ENCODE results near the gene ZNF407.

ZNF407 gene

DNA sequence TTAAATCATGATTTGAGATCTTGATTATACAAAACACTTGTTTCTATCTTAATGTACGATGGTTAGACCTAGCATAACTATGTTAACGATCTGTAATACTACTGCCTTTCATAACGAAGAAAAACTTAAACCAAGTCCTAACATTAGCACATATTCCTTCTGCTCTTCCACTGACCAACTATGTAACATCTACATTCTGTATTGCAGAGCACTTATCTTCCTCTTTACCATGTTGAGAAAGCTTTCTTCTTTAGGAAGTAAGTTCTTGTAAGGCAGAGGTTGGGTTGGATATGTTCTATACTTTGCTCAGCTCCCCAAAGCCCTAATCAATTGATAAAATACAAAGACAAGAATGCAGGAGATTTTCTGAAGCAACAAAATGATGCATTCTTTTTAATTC is 7.9 kb upstream of the ZNF407 start:
- no peak for TF ChIP-seq TEAD4 (IDR thresholded peaks at IDR 0.05)

DNA sequence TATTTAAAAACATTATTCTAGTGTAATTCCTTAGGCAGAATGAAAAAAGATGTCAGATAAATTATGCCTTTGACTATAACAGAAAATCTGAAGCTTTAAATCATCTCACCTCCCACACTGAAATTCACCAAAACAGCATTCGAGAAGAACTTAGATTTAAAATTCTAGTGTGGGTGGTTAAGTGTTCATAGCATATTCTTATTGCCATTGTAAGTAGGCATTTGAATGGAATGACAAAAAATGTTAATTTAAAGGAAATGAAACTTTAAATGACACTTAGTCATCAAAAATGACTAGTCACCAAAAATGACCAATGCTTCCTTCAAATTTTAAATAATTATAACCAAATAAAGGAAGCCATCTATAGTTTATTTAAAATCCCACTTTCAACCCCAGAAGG is 7.0 kb upstream of the ZNF407 start:
- TF ChIP-seq EP300 (IDR thresholded peaks at IDR 0.05; ENCODE audit: borderline replicate concordance) = no peak
- TF ChIP-seq, protein P1, sequence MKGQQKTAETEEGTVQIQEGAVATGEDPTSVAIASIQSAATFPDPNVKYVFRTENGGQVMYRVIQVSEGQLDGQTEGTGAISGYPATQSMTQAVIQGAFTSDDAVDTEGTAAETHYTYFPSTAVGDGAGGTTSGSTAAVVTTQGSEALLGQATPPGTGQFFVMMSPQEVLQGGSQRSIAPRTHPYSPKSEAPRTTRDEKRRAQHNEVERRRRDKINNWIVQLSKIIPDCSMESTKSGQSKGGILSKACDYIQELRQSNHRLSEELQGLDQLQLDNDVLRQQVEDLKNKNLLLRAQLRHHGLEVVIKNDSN (IDR thresholded peaks at IDR 0.05) = no peak
- no peak for TF ChIP-seq FOXM1 (IDR thresholded peaks at IDR 0.05; ENCODE audit: borderline replicate concordance, low read depth)
- TF ChIP-seq, protein P2, sequence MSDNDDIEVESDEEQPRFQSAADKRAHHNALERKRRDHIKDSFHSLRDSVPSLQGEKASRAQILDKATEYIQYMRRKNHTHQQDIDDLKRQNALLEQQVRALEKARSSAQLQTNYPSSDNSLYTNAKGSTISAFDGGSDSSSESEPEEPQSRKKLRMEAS (IDR thresholded peaks at IDR 0.05) = no peak
- no peak for TF ChIP-seq NFIC (IDR thresholded peaks at IDR 0.05)
- TF ChIP-seq EGR1 (IDR thresholded peaks at IDR 0.05) = no peak
- TF ChIP-seq RAD21 (IDR thresholded peaks at IDR 0.05; ENCODE audit: low read depth) = no peak
- no peak for TF ChIP-seq TAF1 (IDR thresholded peaks at IDR 0.05; ENCODE audit: low read depth)
- no peak for TF ChIP-seq CREB1 (IDR thresholded peaks at IDR 0.05; ENCODE audit: low read depth)
- no peak for TF ChIP-seq ZBTB7A (IDR thresholded peaks at IDR 0.05; ENCODE audit: low read depth)
- TF ChIP-seq CEBPB (IDR thresholded peaks at IDR 0.05) = no peak
- no peak for TF ChIP-seq TCF12 (IDR thresholded peaks at IDR 0.05; ENCODE audit: low read depth)
- no peak for TF ChIP-seq TEAD4 (IDR thresholded peaks at IDR 0.05)
- TF ChIP-seq YY1 (IDR thresholded peaks at IDR 0.05; ENCODE audit: low read depth) = no peak
- TF ChIP-seq, protein P3, sequence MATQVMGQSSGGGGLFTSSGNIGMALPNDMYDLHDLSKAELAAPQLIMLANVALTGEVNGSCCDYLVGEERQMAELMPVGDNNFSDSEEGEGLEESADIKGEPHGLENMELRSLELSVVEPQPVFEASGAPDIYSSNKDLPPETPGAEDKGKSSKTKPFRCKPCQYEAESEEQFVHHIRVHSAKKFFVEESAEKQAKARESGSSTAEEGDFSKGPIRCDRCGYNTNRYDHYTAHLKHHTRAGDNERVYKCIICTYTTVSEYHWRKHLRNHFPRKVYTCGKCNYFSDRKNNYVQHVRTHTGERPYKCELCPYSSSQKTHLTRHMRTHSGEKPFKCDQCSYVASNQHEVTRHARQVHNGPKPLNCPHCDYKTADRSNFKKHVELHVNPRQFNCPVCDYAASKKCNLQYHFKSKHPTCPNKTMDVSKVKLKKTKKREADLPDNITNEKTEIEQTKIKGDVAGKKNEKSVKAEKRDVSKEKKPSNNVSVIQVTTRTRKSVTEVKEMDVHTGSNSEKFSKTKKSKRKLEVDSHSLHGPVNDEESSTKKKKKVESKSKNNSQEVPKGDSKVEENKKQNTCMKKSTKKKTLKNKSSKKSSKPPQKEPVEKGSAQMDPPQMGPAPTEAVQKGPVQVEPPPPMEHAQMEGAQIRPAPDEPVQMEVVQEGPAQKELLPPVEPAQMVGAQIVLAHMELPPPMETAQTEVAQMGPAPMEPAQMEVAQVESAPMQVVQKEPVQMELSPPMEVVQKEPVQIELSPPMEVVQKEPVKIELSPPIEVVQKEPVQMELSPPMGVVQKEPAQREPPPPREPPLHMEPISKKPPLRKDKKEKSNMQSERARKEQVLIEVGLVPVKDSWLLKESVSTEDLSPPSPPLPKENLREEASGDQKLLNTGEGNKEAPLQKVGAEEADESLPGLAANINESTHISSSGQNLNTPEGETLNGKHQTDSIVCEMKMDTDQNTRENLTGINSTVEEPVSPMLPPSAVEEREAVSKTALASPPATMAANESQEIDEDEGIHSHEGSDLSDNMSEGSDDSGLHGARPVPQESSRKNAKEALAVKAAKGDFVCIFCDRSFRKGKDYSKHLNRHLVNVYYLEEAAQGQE (IDR thresholded peaks at IDR 0.05; ENCODE audit: low read depth) = no peak

DNA sequence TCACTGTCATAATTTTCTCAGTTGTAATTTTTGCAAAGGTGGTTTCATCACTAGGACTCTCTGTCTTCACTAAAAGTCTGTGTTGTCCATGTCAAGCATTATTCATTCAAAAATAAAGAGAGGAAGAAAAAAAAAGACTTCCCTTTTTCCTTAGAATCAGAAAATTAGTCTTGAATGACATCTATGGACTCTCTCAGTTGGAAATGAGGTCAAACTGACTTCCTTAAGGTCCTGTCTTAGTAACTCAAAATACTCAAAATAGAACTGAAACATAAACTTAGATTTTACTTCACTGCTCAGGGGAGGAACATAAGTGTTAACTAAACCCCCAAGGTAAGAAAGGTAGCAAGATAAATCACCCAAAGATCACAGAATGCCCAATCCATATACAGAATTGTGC is 2.2 kb upstream of the ZNF407 start:
- TF ChIP-seq TEAD4 (IDR thresholded peaks at IDR 0.05) (no peak), FOXM1 (IDR thresholded peaks at IDR 0.05; ENCODE audit: borderline replicate concordance, low read depth) (no peak), NFIC (IDR thresholded peaks at IDR 0.05) (no peak), CREB1 (IDR thresholded peaks at IDR 0.05; ENCODE audit: low read depth) (no peak), ZBTB7A (IDR thresholded peaks at IDR 0.05; ENCODE audit: low read depth) (no peak), EGR1 (IDR thresholded peaks at IDR 0.05) (no peak), YY1 (IDR thresholded peaks at IDR 0.05; ENCODE audit: low read depth) (no peak), EP300 (IDR thresholded peaks at IDR 0.05; ENCODE audit: borderline replicate concordance) (no peak), TAF1 (IDR thresholded peaks at IDR 0.05; ENCODE audit: low read depth) (no peak), RAD21 (IDR thresholded peaks at IDR 0.05; ENCODE audit: low read depth) (no peak), TCF12 (IDR thresholded peaks at IDR 0.05; ENCODE audit: low read depth) (no peak), CEBPB (IDR thresholded peaks at IDR 0.05) (no peak)
- TF ChIP-seq, protein P1 (IDR thresholded peaks at IDR 0.05) = no peak
- TF ChIP-seq, protein P2 (IDR thresholded peaks at IDR 0.05) = no peak
- TF ChIP-seq, protein P3 (IDR thresholded peaks at IDR 0.05; ENCODE audit: low read depth) = no peak

DNA sequence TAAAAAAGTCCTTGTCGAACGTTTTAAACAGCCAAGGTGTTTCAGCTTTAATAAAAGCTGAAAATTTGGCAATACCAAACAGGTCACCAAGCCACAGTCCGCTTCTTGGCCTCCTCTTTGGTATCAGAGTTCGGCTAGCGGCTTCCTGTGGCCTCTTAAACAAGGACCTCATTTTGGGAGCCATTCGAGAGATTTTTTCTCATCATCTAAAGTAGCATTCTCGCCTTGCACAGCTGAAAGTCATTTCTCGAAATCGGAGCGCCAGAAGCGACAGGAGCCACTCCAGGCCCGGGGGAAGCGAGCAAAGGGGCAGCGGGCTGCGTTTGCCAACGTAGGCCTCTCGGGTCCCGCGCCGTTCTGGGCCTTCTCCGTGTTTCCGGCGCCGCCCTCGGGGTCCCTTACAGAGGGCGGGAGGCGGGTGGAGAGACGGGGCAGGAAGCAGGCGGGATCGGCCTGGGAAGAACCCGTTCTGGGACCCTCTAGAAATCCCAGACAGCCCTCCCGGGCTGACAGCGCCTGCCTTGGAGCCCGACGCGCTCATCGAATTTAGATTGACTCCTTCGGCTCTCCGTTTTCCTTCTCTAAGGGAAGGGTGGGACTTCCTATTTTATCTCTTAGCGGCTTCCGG is 522 bp upstream of the ZNF407 start:
- TF ChIP-seq FOXM1 (IDR thresholded peaks at IDR 0.05; ENCODE audit: borderline replicate concordance, low read depth) (no peak), ZBTB7A (IDR thresholded peaks at IDR 0.05; ENCODE audit: low read depth) (0 out of 2 replicates have a peak, but pooled peaks have one; percentile 18), TAF1 (IDR thresholded peaks at IDR 0.05; ENCODE audit: low read depth) (peak; percentile 44; the same call in 1 of the 2 replicates)

DNA sequence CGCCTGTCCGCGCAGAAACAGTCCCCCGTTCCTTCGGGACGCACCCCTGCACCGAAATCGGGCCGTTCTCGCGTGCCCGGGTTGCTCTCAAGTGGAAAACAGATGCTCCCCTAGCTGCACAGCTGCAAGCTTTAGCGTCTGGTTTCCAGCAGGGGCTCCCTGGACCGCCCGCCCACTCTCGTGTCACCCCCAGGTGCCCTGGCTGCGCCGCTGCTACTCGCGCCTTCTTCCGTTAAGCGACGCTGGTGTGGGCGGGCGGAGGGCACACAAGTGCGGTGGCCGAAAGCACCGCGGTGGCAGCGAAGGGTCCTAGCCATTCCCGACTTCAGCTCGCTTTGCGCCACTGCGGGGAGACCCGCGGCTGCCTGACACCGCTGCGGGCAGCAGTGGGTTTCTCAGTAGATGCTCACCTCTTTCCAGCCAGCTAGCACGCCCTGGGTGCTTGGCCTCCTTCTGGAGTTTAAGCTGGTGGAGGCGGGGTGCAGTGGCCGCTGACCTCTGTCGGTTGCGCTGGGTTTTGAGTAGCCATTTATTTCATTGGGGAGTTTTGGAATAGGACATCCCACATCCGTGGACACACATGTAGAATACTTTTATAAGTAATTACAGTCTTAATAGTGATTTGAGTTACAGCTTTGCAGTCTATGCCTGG is 806 bp downstream of the ZNF407 start:
- TF ChIP-seq CREB1 (IDR thresholded peaks at IDR 0.05; ENCODE audit: low read depth) = 0 out of 2 replicates have a peak, but pooled peaks have one; percentile 16
- no peak for TF ChIP-seq TEAD4 (IDR thresholded peaks at IDR 0.05)
- TF ChIP-seq EP300 (IDR thresholded peaks at IDR 0.05; ENCODE audit: borderline replicate concordance) = no peak; the same call in 1 of the 2 replicates
- TF ChIP-seq, protein P2 (IDR thresholded peaks at IDR 0.05) = peak; percentile 51; the same call in 1 of the 2 replicates
- no peak for TF ChIP-seq NFIC (IDR thresholded peaks at IDR 0.05)
- TF ChIP-seq EGR1 (IDR thresholded peaks at IDR 0.05) = peak; percentile 49; the same call in 1 of the 2 replicates
- 0 out of 2 replicates have a peak, but pooled peaks have one; percentile 5 for TF ChIP-seq RAD21 (IDR thresholded peaks at IDR 0.05; ENCODE audit: low read depth)
- TF ChIP-seq CEBPB (IDR thresholded peaks at IDR 0.05) = no peak
- TF ChIP-seq FOXM1 (IDR thresholded peaks at IDR 0.05; ENCODE audit: borderline replicate concordance, low read depth) = no peak
- peak; percentile 29 for TF ChIP-seq TAF1 (IDR thresholded peaks at IDR 0.05; ENCODE audit: low read depth)
- TF ChIP-seq, protein P3 (IDR thresholded peaks at IDR 0.05; ENCODE audit: low read depth) = 0 out of 2 replicates have a peak, but pooled peaks have one; percentile 4
- TF ChIP-seq ZBTB7A (IDR thresholded peaks at IDR 0.05; ENCODE audit: low read depth) = peak; percentile 60; the same call in 1 of the 2 replicates
- peak; percentile 47; the same call in 1 of the 2 replicates for TF ChIP-seq TCF12 (IDR thresholded peaks at IDR 0.05; ENCODE audit: low read depth)

Measured in Ishikawa (cell line).